Astrocyte of the spinal cord (primary cell): ENCODE results near the gene RRBP1.
"Not testable (repeated sequence)": the region's sequence is repeated elsewhere in the genome, so short reads cannot be mapped to it uniquely, and the experiment has no call there.

Source experiments
- DNase-seq: peaks from one replicate; pipeline ENCODE4 v3.0.0; 2011; ENCODE audit warnings: low read depth, low spot score
- H3K4me3 ChIP-seq: 2 replicates; pipeline ENCODE4 v1.5.1; 2011; ENCODE audit warnings: low read depth, mild to moderate bottlenecking, low read length, moderate library complexity
- in situ Hi-C: cut with HindIII; loops from 2 replicates; pipeline ENCODE4 v1.10.0; 2017; ENCODE audit warnings: low sequenced_read_pairs
- TF ChIP-seq, protein P1 (sequence below): IDR thresholded peaks from 2 replicates; pipeline ENCODE4 v1.5.1; 2012; ENCODE audit warnings: low read depth, mild to moderate bottlenecking, low read length, inconsistent platforms

Gene RRBP1

GRCh38 chr20:17663040-17663399, 19.0 kb downstream of the RRBP1 start:
- H3K4me3 ChIP-seq, result no peak overlapping the region
- TF ChIP-seq, protein P1, sequence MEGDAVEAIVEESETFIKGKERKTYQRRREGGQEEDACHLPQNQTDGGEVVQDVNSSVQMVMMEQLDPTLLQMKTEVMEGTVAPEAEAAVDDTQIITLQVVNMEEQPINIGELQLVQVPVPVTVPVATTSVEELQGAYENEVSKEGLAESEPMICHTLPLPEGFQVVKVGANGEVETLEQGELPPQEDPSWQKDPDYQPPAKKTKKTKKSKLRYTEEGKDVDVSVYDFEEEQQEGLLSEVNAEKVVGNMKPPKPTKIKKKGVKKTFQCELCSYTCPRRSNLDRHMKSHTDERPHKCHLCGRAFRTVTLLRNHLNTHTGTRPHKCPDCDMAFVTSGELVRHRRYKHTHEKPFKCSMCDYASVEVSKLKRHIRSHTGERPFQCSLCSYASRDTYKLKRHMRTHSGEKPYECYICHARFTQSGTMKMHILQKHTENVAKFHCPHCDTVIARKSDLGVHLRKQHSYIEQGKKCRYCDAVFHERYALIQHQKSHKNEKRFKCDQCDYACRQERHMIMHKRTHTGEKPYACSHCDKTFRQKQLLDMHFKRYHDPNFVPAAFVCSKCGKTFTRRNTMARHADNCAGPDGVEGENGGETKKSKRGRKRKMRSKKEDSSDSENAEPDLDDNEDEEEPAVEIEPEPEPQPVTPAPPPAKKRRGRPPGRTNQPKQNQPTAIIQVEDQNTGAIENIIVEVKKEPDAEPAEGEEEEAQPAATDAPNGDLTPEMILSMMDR, result no peak
- in situ Hi-C loops, result no loop called here
- no peak for DNase-seq

- H3K4me3 ChIP-seq, result no peak overlapping the region
- DNase-seq, result peak; percentile 58
- in situ Hi-C loops, result no loop called here
Observed at GRCh38 chr20:17662333-17663039, 19.6 kb downstream of the RRBP1 start.

DNA sequence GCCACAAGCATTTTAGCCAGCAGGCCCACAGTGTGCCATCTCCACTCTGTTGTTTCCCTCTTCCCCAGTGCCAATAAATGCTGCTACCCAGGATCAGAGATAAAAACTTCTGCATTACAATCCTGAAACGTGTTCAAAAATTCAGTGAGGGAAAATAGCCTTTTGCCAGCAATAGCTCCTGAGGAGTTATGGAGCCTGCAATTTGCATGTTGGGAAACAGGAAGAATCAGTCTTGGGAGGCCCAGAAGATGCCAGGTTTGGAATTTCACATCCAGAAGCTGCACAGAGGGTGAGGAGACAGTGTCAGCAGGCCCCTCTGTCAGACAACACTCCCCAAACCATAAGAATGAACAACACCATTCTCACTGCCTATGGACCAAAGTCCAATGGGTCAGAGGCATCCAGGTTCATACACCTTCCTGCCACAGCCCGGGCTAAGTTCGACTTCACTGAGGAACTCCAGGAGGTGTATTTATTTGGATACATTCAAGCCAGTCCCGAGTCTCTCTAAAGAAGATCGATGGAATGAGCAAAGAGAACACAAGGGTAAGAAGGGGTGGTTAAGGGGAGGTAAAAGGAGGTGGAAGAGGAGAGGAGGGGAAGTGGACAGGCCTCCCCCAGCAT, 20.8 kb downstream of the RRBP1 start:
- H3K4me3 ChIP-seq, result no peak overlapping the region
- no peak for DNase-seq
- TF ChIP-seq, protein P1, result no peak
- in situ Hi-C loops, result no loop called here

More at GRCh38 chr20:17662333-17663039, 19.6 kb downstream of the RRBP1 start:
- TF ChIP-seq, protein P1, result no peak

- H3K4me3 ChIP-seq, result no peak overlapping the region
- TF ChIP-seq, protein P1, result no peak
- in situ Hi-C loops, result no loop called here
Observed at GRCh38 chr20:17660667-17661066, 21.4 kb downstream of the RRBP1 start.

GRCh38 chr20:17659801-17660200, 22.2 kb downstream of the RRBP1 start:
- TF ChIP-seq, protein P1, result peak; percentile 4
- H3K4me3 ChIP-seq, result no peak overlapping the region
- in situ Hi-C loops, result no loop called here
- DNase-seq, result no peak

More at GRCh38 chr20:17660667-17661066, 21.4 kb downstream of the RRBP1 start:
- DNase-seq, result no peak

DNA sequence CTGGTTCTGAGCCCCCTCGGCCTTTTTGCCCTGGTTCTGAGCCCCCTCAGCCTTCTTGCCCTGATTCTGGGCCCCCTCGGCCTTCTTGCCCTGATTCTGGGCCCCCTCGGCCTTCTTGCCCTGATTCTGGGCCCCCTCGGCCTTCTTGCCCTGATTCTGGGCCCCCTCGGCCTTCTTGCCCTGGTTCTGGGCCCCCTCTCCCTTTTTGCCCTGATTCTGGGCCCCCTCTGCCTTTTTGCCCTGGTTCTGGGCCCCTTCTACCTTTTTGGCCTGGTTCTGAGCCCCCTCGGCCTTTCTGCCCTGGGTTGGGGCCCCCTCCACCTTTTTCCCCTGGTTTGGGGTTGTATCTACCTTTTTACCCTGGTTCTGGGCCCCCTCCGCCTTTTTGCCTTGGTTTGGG, 22.7 kb downstream of the RRBP1 start:
- DNase-seq, H3K4me3 ChIP-seq, in situ Hi-C loops: not testable (repeated sequence)

GRCh38 chr20:17658648-17658993, 23.4 kb downstream of the RRBP1 start:
- H3K4me3 ChIP-seq, result no peak overlapping the region
- in situ Hi-C loops, result no loop called here
- DNase-seq, result no peak
- TF ChIP-seq, protein P1, result no peak
